Measurements from ENCODE around the gene COX8C. TPM values are rescaled to one million over a fixed set of nuclear protein-coding genes. Genes with fewer than 3 reads are reported as not detected.

Gene COX8C
- total and polyA plus RNA-seq, 3 experiments from 2014 or later = not detected

DNA sequence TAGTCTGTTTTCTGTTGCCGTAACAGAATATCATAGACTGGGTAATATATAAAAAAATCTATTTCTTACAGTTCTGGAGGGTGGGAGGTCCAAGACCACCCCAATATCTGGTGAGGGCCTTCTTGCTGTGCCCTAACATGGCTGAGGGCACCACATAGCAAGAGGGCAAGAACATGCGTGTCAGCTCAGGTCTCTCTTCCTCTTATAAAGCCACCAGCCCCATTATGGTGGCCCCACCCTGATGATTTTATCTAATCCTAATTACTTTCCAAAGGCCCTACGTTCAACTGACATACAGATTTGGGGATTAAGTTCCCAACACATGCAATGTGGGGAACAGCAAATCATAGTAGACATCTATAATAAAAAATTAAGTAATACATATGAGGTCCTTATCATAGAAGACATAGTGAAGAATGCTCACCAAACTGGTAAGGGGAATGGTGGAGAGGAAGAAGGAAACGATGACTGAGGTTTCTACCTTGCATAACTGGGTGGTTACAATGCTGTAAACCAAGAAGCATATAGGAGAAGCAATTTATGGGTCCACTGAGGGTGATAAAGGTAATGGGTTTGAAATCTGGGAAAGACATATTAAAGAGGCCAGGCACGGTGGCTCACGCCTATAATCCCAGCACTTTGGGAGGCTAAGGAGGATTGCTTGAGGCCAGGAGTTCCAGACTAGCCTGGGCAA, 41.1 kb upstream of the COX8C start:
- no peak for DNase-seq
- H3K36me3 Mint-ChIP-seq = peaks cover 0 to 7% (median 2%) of the 10 kb centered on the region in 3 donors
- H3K9me3 ChIP-seq (ENCODE audit: low read length) = no peaks in the 10 kb centered on the region
- no peak overlapping the region for H3K4me3 ChIP-seq (ENCODE audit: low read length)
- CTCF ChIA-PET = no interaction called here
- no peaks in the 10 kb centered on the region for H3K9me3 Mint-ChIP-seq
- peaks cover 49 to 70% (median 63%) of the 10 kb centered on the region in 3 donors for H3K4me1 Mint-ChIP-seq
- no peaks in the 10 kb centered on the region for H3K36me3 ChIP-seq (ENCODE audit: insufficient read depth, low read length)
- no peaks in the 10 kb centered on the region for H3K4me1 ChIP-seq (ENCODE audit: insufficient read depth, low read length)
- H3K4me3 Mint-ChIP-seq = no peak overlapping the region
- no peak overlapping the region for H3K27ac ChIP-seq (ENCODE audit: low read depth, low read length)
- POLR2A ChIA-PET = no interaction called here
- H3K27me3 ChIP-seq (ENCODE audit: insufficient read depth, low read length, poor library complexity, severe bottlenecking) = no peaks in the 10 kb centered on the region
- no peak overlapping the region for H3K27ac Mint-ChIP-seq
- H3K27me3 Mint-ChIP-seq = no peaks in the 10 kb centered on the region

DNA sequence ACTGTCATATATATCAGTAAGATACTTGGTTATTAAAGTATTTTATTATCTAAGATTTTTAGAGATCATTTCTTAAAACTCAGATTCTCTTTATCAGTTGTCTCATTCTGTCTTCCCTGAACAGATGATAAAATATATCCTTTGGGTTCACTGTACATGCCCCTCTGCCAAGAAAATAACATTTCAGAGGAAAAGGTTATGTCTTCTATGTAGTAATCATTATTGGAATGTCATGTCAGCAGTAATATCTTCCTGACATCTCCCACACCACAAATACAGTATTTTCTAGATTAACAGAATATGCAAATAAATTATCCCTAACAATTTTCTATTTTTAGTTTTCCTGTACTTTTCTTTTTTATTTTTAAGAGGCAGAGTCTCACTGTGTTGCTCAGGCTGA, 40.2 kb upstream of the COX8C start:
- ChIA-PET POLR2A (no interaction called here), CTCF (no interaction called here)
- Mint-ChIP-seq H3K27me3 (no peaks in the 10 kb centered on the region), H3K36me3 (peaks cover 0 to 7% (median 2%) of the 10 kb centered on the region in 3 donors), H3K4me1 (peaks cover 46 to 73% (median 67%) of the 10 kb centered on the region in 3 donors), H3K9me3 (no peaks in the 10 kb centered on the region), H3K27ac (peak overlapping the region in 1 of 8 donors; percentile 68), H3K4me3 (no peak overlapping the region)
- Histone ChIP-seq H3K4me3 (ENCODE audit: low read length) (no peak overlapping the region), H3K36me3 (ENCODE audit: insufficient read depth, low read length) (no peaks in the 10 kb centered on the region), H3K9me3 (ENCODE audit: low read length) (no peaks in the 10 kb centered on the region), H3K27ac (ENCODE audit: low read depth, low read length) (no peak overlapping the region), H3K4me1 (ENCODE audit: insufficient read depth, low read length) (no peaks in the 10 kb centered on the region), H3K27me3 (ENCODE audit: insufficient read depth, low read length, poor library complexity, severe bottlenecking) (no peaks in the 10 kb centered on the region)
- DNase-seq = no peak

DNA sequence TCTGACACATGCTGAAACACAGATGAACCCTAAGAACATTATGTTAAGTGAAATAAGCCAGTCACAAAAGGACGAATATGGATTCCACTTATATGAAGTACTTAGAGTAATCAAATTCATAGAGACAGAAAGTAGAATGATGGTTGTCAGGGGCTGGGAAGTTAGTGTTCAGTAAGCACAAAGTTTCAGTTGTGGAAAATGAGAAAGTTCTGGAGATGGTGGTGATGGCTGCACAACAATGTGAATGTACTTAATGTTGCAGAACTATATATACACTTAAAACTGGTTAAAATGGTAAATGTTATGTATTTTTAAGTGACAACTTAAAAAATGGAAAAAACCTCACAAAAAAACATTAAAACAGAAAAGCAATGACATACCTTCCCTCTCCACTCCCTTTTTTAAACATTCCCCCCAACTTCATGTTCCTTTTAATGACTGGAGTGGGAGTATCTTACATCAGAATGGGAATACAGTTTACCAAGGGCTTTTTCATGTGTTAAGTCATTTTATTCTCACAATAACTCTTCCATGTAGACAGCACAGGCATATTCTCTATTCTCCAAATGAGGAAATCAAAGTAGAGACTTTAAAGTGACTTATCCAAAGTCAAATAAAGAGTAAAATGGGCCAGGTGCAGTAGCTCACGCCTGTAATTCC, 38.2 kb upstream of the COX8C start:
- Mint-ChIP-seq H3K36me3 (peaks cover 0 to 2% (median 2%) of the 10 kb centered on the region in 3 donors), H3K27me3 (peaks cover 0 to 1% of the 10 kb centered on the region in 2 donors), H3K27ac (no peak overlapping the region), H3K4me1 (peaks cover 42 to 72% (median 69%) of the 10 kb centered on the region in 3 donors), H3K4me3 (no peak overlapping the region), H3K9me3 (no peaks in the 10 kb centered on the region)
- Histone ChIP-seq H3K4me3 (ENCODE audit: low read length) (no peak overlapping the region), H3K27ac (ENCODE audit: low read depth, low read length) (no peak overlapping the region), H3K27me3 (ENCODE audit: insufficient read depth, low read length, poor library complexity, severe bottlenecking) (no peaks in the 10 kb centered on the region), H3K36me3 (ENCODE audit: insufficient read depth, low read length) (no peaks in the 10 kb centered on the region), H3K4me1 (ENCODE audit: insufficient read depth, low read length) (no peaks in the 10 kb centered on the region), H3K9me3 (ENCODE audit: low read length) (no peaks in the 10 kb centered on the region)
- ChIA-PET POLR2A (no interaction called here), CTCF (no interaction called here)
- no peak for DNase-seq

DNA sequence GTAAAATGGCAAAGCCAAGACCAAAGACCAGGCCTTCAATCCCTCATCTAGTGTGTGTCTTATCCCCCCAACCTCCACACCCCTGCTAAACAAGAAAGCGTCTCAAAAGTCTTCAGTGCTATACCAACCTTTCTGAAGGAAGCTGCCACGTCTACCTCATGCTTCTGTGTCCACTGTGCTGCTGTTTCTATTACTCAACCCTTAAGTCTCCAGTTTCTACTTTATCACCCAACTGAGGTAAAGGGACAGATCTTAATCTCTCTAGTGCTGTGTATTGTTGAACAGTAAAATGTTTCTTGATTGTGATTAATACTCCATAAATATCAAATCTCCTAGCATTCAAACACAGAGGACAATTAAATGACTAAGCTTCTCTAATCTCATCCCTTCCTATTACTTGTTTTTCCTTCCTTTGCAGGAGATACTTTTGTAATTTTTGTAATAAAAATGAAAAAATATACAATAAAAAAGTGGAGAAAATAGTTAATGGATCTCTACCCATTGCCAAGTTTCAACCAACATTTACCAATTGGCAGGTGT, 37.5 kb upstream of the COX8C start:
- no peaks in the 10 kb centered on the region for H3K36me3 ChIP-seq (ENCODE audit: insufficient read depth, low read length)
- Mint-ChIP-seq H3K4me3 (no peak overlapping the region), H3K4me1 (peaks cover 39 to 69% (median 66%) of the 10 kb centered on the region in 3 donors), H3K9me3 (no peaks in the 10 kb centered on the region), H3K27ac (no peak overlapping the region), H3K36me3 (peaks cover 0 to 2% (median 2%) of the 10 kb centered on the region in 3 donors), H3K27me3 (peaks cover 0 to 1% of the 10 kb centered on the region in 2 donors)
- H3K27ac ChIP-seq (ENCODE audit: low read depth, low read length) = no peak overlapping the region
- ChIA-PET POLR2A (no interaction called here), CTCF (interaction anchor here (1.0 kb wide), 1 partner anchor 23 kb away, joined by 3 read pairs; no protein-coding TSS in a partner anchor)
- H3K9me3 ChIP-seq (ENCODE audit: low read length) = no peaks in the 10 kb centered on the region
- DNase-seq = no peak
- no peaks in the 10 kb centered on the region for H3K4me1 ChIP-seq (ENCODE audit: insufficient read depth, low read length)
- H3K27me3 ChIP-seq (ENCODE audit: insufficient read depth, low read length, poor library complexity, severe bottlenecking) = no peaks in the 10 kb centered on the region
- H3K4me3 ChIP-seq (ENCODE audit: low read length) = no peak overlapping the region

DNA sequence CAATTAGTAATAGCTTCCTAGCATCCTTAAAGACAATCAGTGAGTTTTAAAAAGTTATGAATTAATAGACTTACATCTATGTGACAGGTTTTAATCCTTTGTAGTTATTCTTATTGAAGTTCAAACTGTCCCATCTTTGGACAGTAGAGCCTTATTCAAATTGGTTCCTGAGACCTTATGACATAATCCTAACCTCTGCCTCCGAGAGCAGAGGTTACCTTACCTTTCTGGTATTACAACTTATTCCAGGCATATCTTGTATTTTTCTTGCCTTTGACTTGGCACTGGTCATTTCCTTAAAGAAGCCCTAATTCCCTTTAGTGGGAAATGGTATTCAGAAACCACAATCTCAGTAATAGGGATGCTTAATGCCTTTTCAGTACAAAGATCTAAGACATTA, 35.9 kb upstream of the COX8C start:
- no peaks in the 10 kb centered on the region for H3K27me3 ChIP-seq (ENCODE audit: insufficient read depth, low read length, poor library complexity, severe bottlenecking)
- CTCF ChIA-PET = no interaction called here
- peaks cover 32 to 58% (median 56%) of the 10 kb centered on the region in 3 donors for H3K4me1 Mint-ChIP-seq
- H3K4me3 Mint-ChIP-seq = no peak overlapping the region
- no peaks in the 10 kb centered on the region for H3K9me3 ChIP-seq (ENCODE audit: low read length)
- no peak overlapping the region for H3K27ac ChIP-seq (ENCODE audit: low read depth, low read length)
- H3K27ac Mint-ChIP-seq = no peak overlapping the region
- no peak for DNase-seq
- H3K9me3 Mint-ChIP-seq = no peaks in the 10 kb centered on the region
- peaks cover 0 to 1% of the 10 kb centered on the region in 2 donors for H3K27me3 Mint-ChIP-seq
- peaks cover 0 to 5% (median 2%) of the 10 kb centered on the region in 3 donors for H3K36me3 Mint-ChIP-seq
- H3K4me1 ChIP-seq (ENCODE audit: insufficient read depth, low read length) = no peaks in the 10 kb centered on the region
- POLR2A ChIA-PET = no interaction called here
- H3K4me3 ChIP-seq (ENCODE audit: low read length) = no peak overlapping the region
- H3K36me3 ChIP-seq (ENCODE audit: insufficient read depth, low read length) = no peaks in the 10 kb centered on the region

DNA sequence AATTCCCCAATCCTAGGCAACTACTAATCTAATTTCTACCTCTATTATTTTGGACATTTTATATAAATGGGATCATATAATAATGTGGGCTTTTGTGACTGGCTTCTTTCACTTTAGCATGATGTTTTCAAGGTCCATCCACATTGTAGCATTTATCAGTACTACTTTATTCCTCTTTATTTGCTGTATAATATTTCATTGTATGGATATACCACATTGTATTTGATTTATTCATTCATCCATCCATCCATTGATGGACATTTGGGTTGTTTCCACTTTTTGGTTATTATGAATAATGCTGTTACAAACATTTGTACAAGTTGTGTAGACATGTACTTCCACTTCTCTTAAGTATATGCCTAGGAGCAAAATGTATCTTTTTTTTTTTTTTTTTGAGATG, 31.4 kb upstream of the COX8C start:
- Mint-ChIP-seq H3K4me1 (peaks cover 28 to 63% (median 57%) of the 10 kb centered on the region in 3 donors), H3K27ac (no peak overlapping the region), H3K9me3 (no peaks in the 10 kb centered on the region), H3K36me3 (peaks cover 4 to 6% (median 5%) of the 10 kb centered on the region in 3 donors), H3K27me3 (peaks cover 0 to 1% of the 10 kb centered on the region in 2 donors), H3K4me3 (no peak overlapping the region)
- ChIA-PET POLR2A (no interaction called here), CTCF (no interaction called here)
- Histone ChIP-seq H3K36me3 (ENCODE audit: insufficient read depth, low read length) (no peaks in the 10 kb centered on the region), H3K9me3 (ENCODE audit: low read length) (no peaks in the 10 kb centered on the region), H3K27me3 (ENCODE audit: insufficient read depth, low read length, poor library complexity, severe bottlenecking) (no peaks in the 10 kb centered on the region), H3K27ac (ENCODE audit: low read depth, low read length) (no peak overlapping the region), H3K4me3 (ENCODE audit: low read length) (no peak overlapping the region), H3K4me1 (ENCODE audit: insufficient read depth, low read length) (peaks cover 11% of the 10 kb centered on the region)
- no peak for DNase-seq

DNA sequence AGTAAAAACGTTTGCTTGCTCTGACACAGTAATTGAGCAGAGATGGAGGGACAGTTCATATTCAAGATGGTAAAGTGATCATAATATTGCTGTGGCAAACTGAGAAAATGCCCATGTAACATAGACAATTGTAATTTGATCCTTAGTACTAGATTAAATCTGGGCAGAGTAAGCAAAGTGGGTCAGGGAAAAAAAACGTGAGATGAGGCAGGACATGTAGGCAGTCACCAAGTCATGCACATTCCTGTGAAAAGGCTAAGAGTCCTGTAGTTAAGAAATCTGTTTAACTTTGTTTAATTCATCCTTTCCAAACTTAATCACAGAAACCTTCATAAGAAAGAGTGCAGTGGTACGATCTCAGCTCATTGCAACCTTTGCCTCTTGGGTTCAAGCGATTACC, 30.3 kb upstream of the COX8C start:
- H3K4me1 Mint-ChIP-seq = peaks cover 35 to 67% (median 60%) of the 10 kb centered on the region in 3 donors

DNA sequence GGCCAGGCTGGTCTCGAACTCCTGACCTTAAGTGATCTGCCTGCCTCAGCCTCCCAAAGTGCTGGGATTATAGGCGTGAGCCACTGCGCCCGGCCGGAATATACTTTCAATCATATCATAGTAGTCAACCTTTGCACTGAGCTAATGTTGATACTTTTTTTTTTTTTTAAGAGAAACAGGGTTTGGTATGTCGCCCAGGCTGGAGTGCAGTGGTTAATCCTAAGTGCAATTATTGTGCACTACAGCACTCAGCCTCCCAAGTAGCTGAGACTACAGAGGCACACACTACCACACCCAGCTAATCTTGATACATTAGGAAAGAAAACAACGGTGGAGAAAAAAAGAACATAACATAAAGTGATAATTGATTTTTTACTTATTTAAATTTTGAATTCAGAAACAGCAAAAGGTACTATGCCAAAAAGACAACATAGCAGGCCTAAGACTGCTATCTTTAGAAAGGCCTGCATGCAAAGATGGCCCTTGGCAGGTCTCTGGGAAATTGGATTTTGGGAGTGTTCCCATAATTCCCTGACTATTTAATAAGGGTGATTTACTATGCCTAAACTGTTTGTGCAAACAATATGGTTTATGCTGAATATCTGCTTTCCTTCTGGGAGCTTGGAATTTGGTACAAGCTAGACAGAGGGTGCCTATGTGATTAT, 29.6 kb upstream of the COX8C start:
- no peak for DNase-seq
- H3K36me3 Mint-ChIP-seq = peaks cover 5 to 7% (median 6%) of the 10 kb centered on the region in 3 donors
- no peaks in the 10 kb centered on the region for H3K9me3 ChIP-seq (ENCODE audit: low read length)
- no peaks in the 10 kb centered on the region for H3K27me3 ChIP-seq (ENCODE audit: insufficient read depth, low read length, poor library complexity, severe bottlenecking)
- POLR2A ChIA-PET = no interaction called here
- H3K4me1 ChIP-seq (ENCODE audit: insufficient read depth, low read length) = peaks cover 11% of the 10 kb centered on the region
- H3K4me3 ChIP-seq (ENCODE audit: low read length) = no peak overlapping the region
- H3K27me3 Mint-ChIP-seq = peaks cover 0 to 1% of the 10 kb centered on the region in 2 donors
- no peaks in the 10 kb centered on the region for H3K36me3 ChIP-seq (ENCODE audit: insufficient read depth, low read length)
- peaks cover 35 to 63% (median 56%) of the 10 kb centered on the region in 3 donors for H3K4me1 Mint-ChIP-seq
- H3K27ac Mint-ChIP-seq = no peak overlapping the region
- H3K9me3 Mint-ChIP-seq = no peaks in the 10 kb centered on the region
- CTCF ChIA-PET = no interaction called here
- H3K27ac ChIP-seq (ENCODE audit: low read depth, low read length) = no peak overlapping the region
- no peak overlapping the region for H3K4me3 Mint-ChIP-seq

More for the DNA sequence above, 30.3 kb upstream of the COX8C start:
- Mint-ChIP-seq H3K9me3 (no peaks in the 10 kb centered on the region), H3K27ac (no peak overlapping the region), H3K4me3 (no peak overlapping the region), H3K36me3 (peaks cover 5 to 6% (median 6%) of the 10 kb centered on the region in 3 donors), H3K27me3 (peaks cover 0 to 1% of the 10 kb centered on the region in 2 donors)
- no peak for DNase-seq
- POLR2A ChIA-PET = no interaction called here
- Histone ChIP-seq H3K27ac (ENCODE audit: low read depth, low read length) (no peak overlapping the region), H3K9me3 (ENCODE audit: low read length) (no peaks in the 10 kb centered on the region), H3K27me3 (ENCODE audit: insufficient read depth, low read length, poor library complexity, severe bottlenecking) (no peaks in the 10 kb centered on the region), H3K4me3 (ENCODE audit: low read length) (no peak overlapping the region), H3K4me1 (ENCODE audit: insufficient read depth, low read length) (peaks cover 11% of the 10 kb centered on the region), H3K36me3 (ENCODE audit: insufficient read depth, low read length) (no peaks in the 10 kb centered on the region)
- CTCF ChIA-PET = no interaction called here
